HepG2 (cell line): ENCODE results near the gene IP6K3. TPM values are rescaled to one million over a fixed set of nuclear protein-coding genes. Genes with fewer than 3 reads are reported as not detected.

Source experiments
- CTCF ChIP-seq: sonication (generic); formaldehyde crosslinking; IDR thresholded peaks from 2 replicates; pipeline ENCODE4 v1.5.0; 2020; ENCODE audit warnings: mild to moderate bottlenecking, missing genetic modification reagents, moderate library complexity
- ELF3 ChIP-seq: IDR thresholded peaks from 2 replicates; pipeline ENCODE4 v1.6.1; 2016; ENCODE audit warnings: missing genetic modification reagents, missing compliant biosample characterization
- EP300 ChIP-seq, 3 experiments: sonication (generic) in 1 of 3; formaldehyde crosslinking in 1 of 3; IDR thresholded peaks; 2 replicates each; pipeline versions ENCODE4 v1.5.1 to v1.6.1; 2011 to 2020; ENCODE audit warnings: low read depth in 2 of 3, low read length in 2 of 3, borderline replicate concordance in 1 of 3, improper control_type of control experiment in 1 of 3, mild to moderate bottlenecking in 1 of 3, missing genetic modification reagents in 1 of 3, moderate library complexity in 1 of 3
- ERF ChIP-seq: IDR thresholded peaks from 2 replicates; pipeline ENCODE4 v1.6.1; 2018; ENCODE audit warnings: missing biosample characterization, missing genetic modification reagents
- HCFC1 ChIP-seq: fragments of 150-350 bp; IDR thresholded peaks from 2 replicates; pipeline ENCODE4 v1.6.1; 2014; ENCODE audit warnings: low read depth, low read length
- RAD21 ChIP-seq: fragments of 450-650 bp; formaldehyde crosslinking; IDR thresholded peaks from 2 replicates; pipeline ENCODE4 v1.5.0; 2020; ENCODE audit warnings: mild to moderate bottlenecking
- SALL1 ChIP-seq: sonication (generic); formaldehyde crosslinking; IDR thresholded peaks from 2 replicates; pipeline ENCODE4 v1.8.0; 2022; ENCODE audit warnings: mild to moderate bottlenecking, missing genetic modification reagents
- STAG1 ChIP-seq: sonication (generic); formaldehyde crosslinking; IDR thresholded peaks from 2 replicates; pipeline ENCODE4 v1.4.0; 2020; ENCODE audit warnings: missing genetic modification reagents
- THYN1 ChIP-seq: sonication (generic); formaldehyde crosslinking; IDR thresholded peaks from 2 replicates; pipeline ENCODE4 v1.8.1; 2023; ENCODE audit warnings: low read depth, mild to moderate bottlenecking, moderate library complexity, missing genetic modification reagents, borderline replicate concordance
- XRCC5 ChIP-seq: fragments of 200-400 bp; formaldehyde crosslinking; optimal IDR thresholded peaks from 2 replicates; pipeline ENCODE3; 2017; ENCODE audit warnings: mild to moderate bottlenecking, low read length
- ZFX ChIP-seq: sonication (generic); formaldehyde crosslinking; IDR thresholded peaks from 2 replicates; pipeline ENCODE4 v1.4.0; 2020; ENCODE audit warnings: mild to moderate bottlenecking, low read depth, missing genetic modification reagents, moderate library complexity
- ZNF263 ChIP-seq: sonication (generic); formaldehyde crosslinking; IDR thresholded peaks from 2 replicates; pipeline ENCODE4 v1.4.0; 2020; ENCODE audit warnings: missing genetic modification reagents
- ZNF549 ChIP-seq: sonication (generic); formaldehyde crosslinking; IDR thresholded peaks from 2 replicates; pipeline ENCODE4 v1.5.0; 2020; ENCODE audit warnings: missing genetic modification reagents
- polyA plus RNA-seq, 8 experiments: library from polyadenylated mRNA; depleted of rRNA in 3 of 8; stranded (reverse) in 7 of 8; unstranded in 1 of 8; fragments of >200 nt; fragmentation: Illumina TruSeq in 4 of 8; extraction: Trizol in 4 of 8; gene quantifications; 2 replicates each; pipeline versions ENCODE4 v1.2.1 to v1.2.3, GENCODE V29; 2011 to 2016; ENCODE audit warnings: low read depth in 4 of 8, missing spikeins in 1 of 8, mixed read lengths in 1 of 8; ENCODE audit not compliant: insufficient read depth in 1 of 8
- total RNA-seq, 5 experiments: library from RNA; depleted of rRNA; stranded (reverse); fragments of >200 nt; fragmentation: Illumina TruSeq; extraction: Trizol; gene quantifications; 2 replicates each; pipeline ENCODE4 v1.2.3, GENCODE V29; 2016; ENCODE audit warnings: low read depth in 1 of 5

Gene IP6K3
- total and polyA plus RNA-seq, 2 of the 13 experiments (the other 11 are each of a cell fraction or from before 2014, with no cell fraction given): 0.11 to 0.18 TPM

GRCh38 chr6:33700391-33701050 lies 46.2 kb downstream of the IP6K3 start (continued):
- TF ChIP-seq XRCC5 (peak; percentile 78), HCFC1 (0 out of 2 replicates have a peak, but pooled peaks have one; percentile 10), STAG1 (peak; percentile 74), ZNF549 (CRISPR knock-in tag) (no peak), THYN1 (CRISPR knock-in tag) (no peak), CTCF (peak; percentile 87), ZNF263 (0 out of 2 replicates have a peak, but pooled peaks have one; percentile 39), RAD21 (CRISPR knock-in tag) (0 out of 2 replicates have a peak, but pooled peaks have one; percentile 19), ZFX (peak; percentile 49; the same call in 1 of the 2 replicates), SALL1 (peak; percentile 11; the same call in 1 of the 2 replicates), ELF3 (CRISPR knock-in tag) (0 out of 2 replicates have a peak, but pooled peaks have one; percentile 24), EP300 (IDR thresholded peaks at IDR 0.05; ENCODE audit: low read depth in 2 of 2, low read length in 2 of 2) (no peak), EP300 (CRISPR knock-in tag; IDR thresholded peaks at IDR 0.05; ENCODE audit: borderline replicate concordance) (0 out of 2 replicates have a peak, but pooled peaks have one; percentile 31), ERF (CRISPR knock-in tag) (peak; percentile 40; the same call in 1 of the 2 replicates)
